GM12873 (cell line): Measurements from ENCODE around the gene CBLN1.

Experiments
- CTCF ChIP-seq: IDR thresholded peaks from 2 replicates; pipeline ENCODE4 v1.5.1; 2012; ENCODE audit warnings: low read depth, mild to moderate bottlenecking, moderate library complexity, low read length, control low read depth; ENCODE audit not compliant: insufficient read depth; ENCODE audit errors: missing control alignments

CBLN1 gene

DNA sequence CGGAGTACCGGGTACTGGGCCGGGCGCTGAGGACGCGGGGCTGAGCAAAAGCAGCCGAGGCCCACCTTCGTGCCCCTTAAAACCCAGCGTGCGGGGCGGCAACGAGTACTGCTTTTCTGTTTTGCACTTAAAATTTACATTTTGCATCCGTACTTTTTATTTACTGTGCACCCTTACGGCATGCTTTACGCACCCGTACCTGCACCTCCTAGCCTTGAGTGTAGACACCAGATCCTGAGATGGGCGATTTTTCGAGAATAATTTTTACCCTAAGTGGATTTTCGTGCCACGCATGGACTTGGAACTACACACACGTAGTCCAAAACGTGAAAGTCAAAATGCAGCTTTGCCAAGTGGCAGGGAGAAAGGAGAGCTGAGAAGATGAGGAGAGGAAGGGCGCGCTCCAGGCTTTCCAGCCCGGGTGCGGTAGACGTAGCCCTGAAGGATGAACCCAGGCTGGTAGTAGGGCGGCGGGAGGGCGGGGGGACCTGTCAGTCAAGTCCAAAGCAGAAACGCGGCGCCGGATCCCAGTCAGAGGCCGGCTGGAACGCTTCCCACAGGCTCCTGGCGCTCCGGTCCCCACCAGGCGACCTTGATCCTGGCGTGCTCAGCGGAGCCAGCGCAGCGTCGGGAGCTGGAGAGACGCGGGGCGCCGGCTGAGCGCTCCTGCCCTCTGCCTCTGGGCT, 1.2 kb upstream of the CBLN1 start:
- TF ChIP-seq CTCF, result no peak

DNA sequence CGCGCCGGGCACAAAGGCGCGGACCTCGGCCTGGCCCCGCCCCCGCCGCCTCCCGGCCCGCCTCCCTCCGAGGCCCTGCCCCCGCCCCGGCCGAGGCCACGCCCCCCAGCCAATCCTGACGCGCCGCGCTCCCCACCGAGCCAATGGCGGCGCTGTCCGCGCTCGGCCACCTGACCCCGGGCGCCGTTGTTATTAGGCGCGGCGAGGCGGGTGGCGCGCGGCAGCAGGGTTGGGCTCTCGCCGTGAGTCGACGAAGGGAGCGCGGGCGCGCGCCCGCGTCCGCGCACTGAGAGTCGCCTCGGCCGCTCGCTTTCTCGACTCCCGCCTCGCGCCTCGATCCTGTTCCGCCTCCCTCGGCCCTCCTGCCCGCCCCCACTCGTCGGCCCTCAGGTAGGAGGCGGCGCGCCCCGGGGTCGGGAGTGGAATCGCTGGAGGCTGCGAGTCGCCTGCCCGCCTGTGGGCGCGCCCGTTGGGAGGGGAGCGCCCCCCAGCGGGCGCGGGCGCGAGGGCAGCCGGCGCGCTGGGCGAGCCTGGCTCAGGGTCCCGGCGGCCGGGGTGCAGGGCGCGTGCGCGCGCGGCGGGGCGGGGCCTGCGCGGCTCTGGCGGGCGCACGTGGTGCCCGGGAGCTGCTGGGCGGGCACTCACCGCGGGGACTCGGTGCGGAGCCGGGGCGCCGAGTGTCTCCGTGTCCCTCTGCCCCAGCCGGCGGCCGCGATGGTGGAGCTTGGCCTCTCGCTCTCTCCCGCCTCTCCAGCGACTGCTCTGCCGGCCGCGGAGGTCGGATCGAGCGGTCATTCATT, 405 bp upstream of the CBLN1 start:
- peak; percentile 26 for TF ChIP-seq CTCF

- TF ChIP-seq CTCF, result no peak
Measured at GRCh38 chr16:49280841-49281371, 732 bp downstream of the CBLN1 start.

- TF ChIP-seq CTCF, result no peak
Measured at GRCh38 chr16:49280105-49280741, 1.4 kb downstream of the CBLN1 start.

DNA sequence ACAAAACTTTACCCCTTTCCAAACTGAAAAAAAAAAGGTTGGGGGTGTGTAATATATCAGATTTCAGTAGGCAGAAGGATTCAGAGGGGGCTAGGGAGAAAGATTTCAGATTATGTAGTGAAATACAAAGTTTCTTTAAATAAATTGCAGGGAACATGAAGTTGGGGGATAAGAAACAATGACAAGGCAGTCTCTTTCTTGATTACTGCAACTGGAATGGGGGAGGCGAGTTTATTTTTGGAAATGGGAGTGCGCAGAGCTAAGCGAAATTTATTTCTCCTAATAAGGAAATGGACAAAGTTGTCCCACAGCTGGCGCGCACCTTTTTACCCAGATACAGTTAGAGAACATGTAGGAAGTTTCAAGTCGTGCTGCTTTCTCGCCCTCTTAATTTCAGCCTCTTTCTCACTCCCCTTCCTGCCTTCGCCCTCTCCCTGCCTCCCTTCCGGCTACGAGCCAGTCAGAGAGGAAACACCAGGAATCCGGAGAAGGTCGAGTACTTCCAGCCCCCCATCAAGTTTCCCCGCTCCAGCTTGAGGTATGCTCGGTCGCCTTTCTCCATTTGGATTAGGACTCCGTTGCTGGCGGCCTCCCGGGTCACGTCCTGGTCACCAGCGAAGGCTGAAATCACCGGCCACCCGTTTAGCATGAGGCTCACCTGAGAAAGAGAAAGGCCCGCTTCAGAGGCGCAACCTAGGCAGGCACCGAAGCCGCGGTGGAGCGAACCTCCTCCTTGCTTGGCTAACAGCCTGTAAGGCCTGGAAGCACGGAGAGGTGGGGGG, 2.5 kb downstream of the CBLN1 start:
- no peak for TF ChIP-seq CTCF

GRCh38 chr16:49278567-49278827, 3.1 kb downstream of the CBLN1 start:
- no peak for TF ChIP-seq CTCF
